Gastrocnemius medialis (tissue), 4 donors: ENCODE measurements around the gene GREB1.

Experiments
- CTCF ChIP-seq, 5 experiments: fragments of 450-650 bp in 3 of 5; fragments of 200-600 bp in 2 of 5; sonication (generic) in 2 of 5; IDR thresholded peaks in 4 of 5; conservative IDR thresholded peaks in 1 of 5; 1 replicate in 4 of 5; 2 replicates in 1 of 5; pipeline ENCODE4 v1.5.1; 2016 to 2019; ENCODE audit warnings: antibody characterized with exemption in 5 of 5, mild to moderate bottlenecking in 3 of 5, moderate library complexity in 3 of 5
- POLR2A ChIP-seq, 2 donors: fragments of 450-650 bp; IDR thresholded peaks; one replicate each; pipeline ENCODE4 v1.6.1; 2017; ENCODE audit warnings: antibody characterized with exemption in 2 of 2, mild to moderate bottlenecking in 2 of 2, moderate library complexity in 2 of 2

GRCh38 chr2:11588228-11589110 lies 54.6 kb downstream of the GREB1 start:
- TF ChIP-seq CTCF (IDR thresholded peaks at IDR 0.05 in 4 of 5, conservative IDR thresholded peaks at IDR 0.05 in 1 of 5) (no peak), POLR2A (IDR thresholded peaks at IDR 0.05) (no peak)
